Choroid plexus epithelial cell (primary cell): ENCODE results near the gene OPCML.
A peak's percentile ranks its signal among the peaks of the same experiment; 100 is the strongest.

Experiments
- DNase-seq: peaks from one replicate; pipeline ENCODE4 v3.0.0-alpha.2; 2010; ENCODE audit warnings: low read depth
- H3K4me3 ChIP-seq: 2 replicates; pipeline ENCODE4 v1.5.1; 2011; ENCODE audit warnings: low read depth, mild to moderate bottlenecking, control low read depth, low read length, moderate library complexity
- TF ChIP-seq, protein P1 (sequence below): conservative IDR thresholded peaks from 2 replicates; pipeline ENCODE4 v1.5.1; 2011; ENCODE audit warnings: low read depth, mild to moderate bottlenecking, control low read depth, inconsistent platforms, low read length, moderate library complexity

OPCML gene

DNA sequence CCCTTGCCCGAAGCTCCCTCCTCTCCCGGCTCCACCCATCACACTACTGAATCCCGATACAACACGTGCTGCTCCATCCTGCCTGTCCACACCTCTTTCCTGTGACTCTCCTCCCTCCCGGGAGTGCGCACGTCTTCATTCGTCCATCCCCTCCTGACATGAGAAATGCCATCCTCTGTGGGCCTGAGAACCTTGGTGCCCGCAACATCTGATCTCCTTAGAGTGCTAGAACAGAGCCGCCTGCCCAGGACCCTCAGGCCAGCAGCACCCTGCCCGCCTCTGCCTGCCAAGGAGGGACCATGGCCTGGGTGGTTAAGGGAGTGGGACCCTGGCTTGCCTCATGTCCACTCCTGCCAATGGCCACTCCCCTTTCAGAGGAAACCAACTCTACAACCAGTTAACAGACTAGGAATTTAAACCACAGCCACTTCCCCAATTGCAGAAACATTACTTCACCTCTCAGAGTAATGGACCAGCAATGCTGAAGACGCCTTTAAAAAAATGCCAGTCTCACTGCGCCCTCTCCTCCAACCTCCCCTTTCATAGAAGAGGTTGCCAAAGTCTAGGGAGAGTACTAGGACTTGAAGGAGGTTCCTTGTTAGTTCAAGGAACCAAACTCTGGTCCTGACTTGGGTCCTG, 466.3 kb downstream of the OPCML start:
- no peak overlapping the region for H3K4me3 ChIP-seq
- DNase-seq, result no peak
- TF ChIP-seq, protein P1, sequence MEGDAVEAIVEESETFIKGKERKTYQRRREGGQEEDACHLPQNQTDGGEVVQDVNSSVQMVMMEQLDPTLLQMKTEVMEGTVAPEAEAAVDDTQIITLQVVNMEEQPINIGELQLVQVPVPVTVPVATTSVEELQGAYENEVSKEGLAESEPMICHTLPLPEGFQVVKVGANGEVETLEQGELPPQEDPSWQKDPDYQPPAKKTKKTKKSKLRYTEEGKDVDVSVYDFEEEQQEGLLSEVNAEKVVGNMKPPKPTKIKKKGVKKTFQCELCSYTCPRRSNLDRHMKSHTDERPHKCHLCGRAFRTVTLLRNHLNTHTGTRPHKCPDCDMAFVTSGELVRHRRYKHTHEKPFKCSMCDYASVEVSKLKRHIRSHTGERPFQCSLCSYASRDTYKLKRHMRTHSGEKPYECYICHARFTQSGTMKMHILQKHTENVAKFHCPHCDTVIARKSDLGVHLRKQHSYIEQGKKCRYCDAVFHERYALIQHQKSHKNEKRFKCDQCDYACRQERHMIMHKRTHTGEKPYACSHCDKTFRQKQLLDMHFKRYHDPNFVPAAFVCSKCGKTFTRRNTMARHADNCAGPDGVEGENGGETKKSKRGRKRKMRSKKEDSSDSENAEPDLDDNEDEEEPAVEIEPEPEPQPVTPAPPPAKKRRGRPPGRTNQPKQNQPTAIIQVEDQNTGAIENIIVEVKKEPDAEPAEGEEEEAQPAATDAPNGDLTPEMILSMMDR, result no peak

DNA sequence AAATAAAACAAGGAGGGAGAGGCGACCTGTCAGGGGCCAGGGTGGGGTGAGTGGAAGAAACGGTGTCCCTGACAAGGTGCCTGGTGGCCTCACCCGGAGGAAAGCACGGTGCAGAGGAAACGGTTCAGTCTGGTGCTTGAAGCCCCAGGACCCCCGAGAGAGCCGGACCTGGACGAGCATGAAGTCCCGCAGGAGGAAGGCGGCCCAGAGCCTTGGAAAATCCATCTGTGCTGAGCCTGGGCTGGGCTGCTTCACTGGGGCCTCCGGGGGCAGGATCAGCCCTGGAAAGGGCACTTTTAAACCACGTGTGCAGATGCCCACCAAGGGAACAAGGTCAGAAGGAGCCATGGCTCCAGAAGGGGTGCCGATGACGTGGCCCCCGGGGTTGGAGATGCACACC, 467.3 kb downstream of the OPCML start:
- H3K4me3 ChIP-seq, result no peak overlapping the region
- TF ChIP-seq, protein P1, result no peak
- no peak for DNase-seq

DNA sequence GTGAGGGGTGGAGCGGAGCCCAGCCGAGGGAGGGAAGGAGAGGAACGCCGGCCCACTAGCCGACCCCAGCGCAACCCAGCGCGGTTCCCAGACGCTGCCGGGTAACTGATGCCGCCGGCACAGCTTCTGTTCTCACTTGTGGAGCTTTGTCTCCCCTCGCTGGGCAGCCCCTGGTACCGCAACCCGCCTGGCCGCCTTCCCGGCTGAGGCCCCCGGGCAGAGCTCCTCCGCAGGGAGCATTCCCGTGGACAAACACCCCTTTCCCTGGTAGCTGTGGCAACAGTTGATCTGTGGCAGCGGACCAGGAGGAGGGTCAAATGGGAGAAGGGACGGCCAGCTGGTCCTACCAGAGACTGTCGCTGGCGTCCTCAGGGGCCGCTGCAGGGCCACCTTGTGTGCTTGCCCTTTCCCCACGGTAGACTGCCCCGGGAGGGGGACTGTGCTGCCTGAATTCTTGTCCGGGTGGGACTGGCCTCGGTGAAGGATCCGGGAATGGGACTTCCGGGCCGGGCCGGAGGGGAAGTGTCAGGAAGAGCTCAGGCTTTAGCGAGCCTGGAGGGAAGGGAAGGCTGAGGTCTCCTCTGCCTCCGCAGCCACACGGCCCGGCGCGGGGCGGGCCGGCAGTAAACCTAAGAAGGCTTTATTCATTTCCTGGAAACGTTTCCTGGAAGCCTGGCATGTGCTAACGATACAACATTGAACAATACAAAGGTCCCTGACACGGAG, 468.0 kb downstream of the OPCML start:
- DNase-seq, result peak; percentile 61
- peak overlapping the region; percentile 51 for H3K4me3 ChIP-seq
- TF ChIP-seq, protein P1, result peak; percentile 74

DNA sequence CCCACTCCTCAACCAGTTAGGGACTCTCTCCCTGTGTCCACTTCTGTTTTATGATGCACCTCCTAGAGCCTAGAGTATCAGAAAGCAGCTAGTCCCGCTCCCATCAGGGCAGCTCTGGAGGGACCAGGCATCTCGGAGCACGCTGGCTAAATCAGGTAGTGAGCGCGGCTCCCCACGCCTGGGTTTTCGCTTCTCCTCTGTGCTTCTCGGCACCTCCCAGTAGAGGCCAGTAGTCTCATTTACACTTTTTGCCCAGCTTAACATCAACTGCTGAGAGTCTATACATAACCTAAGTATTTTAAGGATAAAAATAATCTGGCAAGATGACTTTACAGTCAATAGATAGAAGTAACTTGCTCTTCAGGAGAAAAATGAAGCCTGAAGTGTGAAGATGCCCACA, 473.8 kb downstream of the OPCML start:
- TF ChIP-seq, protein P1, result no peak
- H3K4me3 ChIP-seq, result no peak overlapping the region
- no peak for DNase-seq

DNA sequence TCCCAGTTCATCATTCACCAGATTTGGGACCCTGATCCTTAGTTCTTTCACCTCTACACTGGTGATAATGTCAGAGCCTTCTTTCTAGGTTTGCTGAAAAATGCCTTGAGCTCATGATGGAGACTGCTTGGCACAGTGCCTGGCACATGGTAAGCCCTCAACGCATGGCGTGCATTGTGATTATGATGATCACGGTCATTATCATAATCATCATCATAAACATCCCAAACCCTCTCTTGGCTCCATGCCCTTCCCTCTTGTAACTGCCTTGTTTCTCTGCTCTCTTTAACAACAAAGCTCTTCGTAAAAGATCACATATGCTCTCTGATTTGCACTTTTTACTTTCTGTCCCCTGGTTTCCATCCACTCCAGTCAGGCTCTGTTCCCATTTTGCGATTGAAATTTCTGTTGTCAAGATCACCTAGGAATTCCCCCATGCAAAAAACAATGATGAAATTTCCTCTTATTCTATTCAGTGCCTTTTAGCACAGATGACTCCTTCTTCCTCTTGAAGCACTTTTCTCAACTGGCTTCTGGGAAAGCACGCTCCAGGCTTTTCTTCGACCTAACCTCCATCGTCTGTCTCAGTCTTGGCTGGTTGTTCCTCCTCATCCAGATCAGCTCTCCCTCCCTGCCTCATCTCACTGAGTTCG, 479.1 kb downstream of the OPCML start:
- DNase-seq, result no peak
- TF ChIP-seq, protein P1, result no peak
- no peak overlapping the region for H3K4me3 ChIP-seq

DNA sequence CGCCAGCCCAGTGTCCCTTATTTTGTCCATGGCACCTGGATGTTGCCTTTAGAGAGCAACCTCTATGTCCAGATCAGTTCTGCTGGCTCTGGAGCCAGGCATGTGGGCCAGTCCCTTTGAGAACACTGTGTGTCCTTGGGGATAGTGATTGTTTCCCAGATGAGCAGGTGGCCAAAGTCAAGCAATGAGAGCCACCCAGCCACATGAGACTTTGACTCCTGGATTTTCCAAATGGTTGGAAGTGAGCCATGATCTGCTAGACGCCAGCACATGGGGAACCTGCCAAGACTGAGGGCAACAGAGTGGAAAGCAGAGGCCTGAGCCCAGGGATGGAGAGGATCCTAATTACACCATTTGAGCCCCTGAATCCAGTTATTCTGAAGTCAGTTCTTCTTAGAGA, 479.8 kb downstream of the OPCML start:
- TF ChIP-seq, protein P1, result no peak
- H3K4me3 ChIP-seq, result no peak overlapping the region
- no peak for DNase-seq
